KOPT-K1 (cell line): ENCODE measurements around the gene SNN.

Experiments used
- H3K27ac ChIP-seq: fragments of 200-600 bp; sonication (generic); 2 replicates; pipeline ENCODE4 v1.5.1; 2016; ENCODE audit warnings: antibody characterized with exemption, mild to moderate bottlenecking, low read depth, low read length; ENCODE audit not compliant: poor library complexity, severe bottlenecking
- H3K36me3 ChIP-seq: fragments of 200-600 bp; sonication (generic); 2 replicates; pipeline ENCODE4 v1.5.1; 2017; ENCODE audit warnings: antibody characterized with exemption, mild to moderate bottlenecking, low read length, moderate library complexity; ENCODE audit not compliant: insufficient read depth
- H3K9me3 ChIP-seq: fragments of 200-600 bp; sonication (generic); 2 replicates; pipeline ENCODE4 v1.5.1; 2017; ENCODE audit warnings: antibody characterized with exemption, low read length, mild to moderate bottlenecking; ENCODE audit not compliant: insufficient read depth, poor library complexity, severe bottlenecking

Gene SNN

GRCh38 chr16:11711662-11712061, 43.4 kb downstream of the SNN start:
- H3K36me3 ChIP-seq, result peaks cover 67% of the 10 kb centered on the region
- H3K9me3 ChIP-seq, result no peaks in the 10 kb centered on the region
- no peak overlapping the region for H3K27ac ChIP-seq

- no peak overlapping the region for H3K27ac ChIP-seq
- H3K36me3 ChIP-seq, result peaks cover 66% of the 10 kb centered on the region
- H3K9me3 ChIP-seq, result no peaks in the 10 kb centered on the region
Measured at GRCh38 chr16:11712122-11712521, 43.9 kb downstream of the SNN start.

- no peaks in the 10 kb centered on the region for H3K9me3 ChIP-seq
- H3K27ac ChIP-seq, result no peak overlapping the region
- peaks cover 73% of the 10 kb centered on the region for H3K36me3 ChIP-seq
Measured at GRCh38 chr16:11715246-11715947, 47.1 kb downstream of the SNN start.

DNA sequence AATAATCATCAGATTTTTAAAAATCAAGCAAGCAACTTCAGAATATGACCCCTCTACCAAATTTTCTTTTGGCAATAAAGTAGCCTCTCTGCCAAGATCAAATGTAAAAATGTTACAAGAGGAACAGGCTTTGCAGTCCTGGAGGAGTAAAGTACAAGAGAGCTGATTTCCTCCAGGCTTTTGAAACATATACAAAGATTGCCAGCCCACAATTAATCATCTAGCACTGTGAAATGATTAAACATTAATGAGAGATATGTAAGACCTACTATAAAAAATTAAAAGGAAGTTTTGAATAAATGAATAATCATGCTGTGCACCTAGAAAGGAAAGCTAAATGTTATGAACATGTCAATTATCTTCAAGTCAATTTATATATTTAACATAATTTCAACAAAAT, 48.1 kb downstream of the SNN start:
- no peak overlapping the region for H3K27ac ChIP-seq
- H3K9me3 ChIP-seq, result no peaks in the 10 kb centered on the region
- peaks cover 72% of the 10 kb centered on the region for H3K36me3 ChIP-seq

GRCh38 chr16:11717811-11718210, 49.6 kb downstream of the SNN start:
- Histone ChIP-seq H3K27ac (no peak overlapping the region), H3K36me3 (peaks cover 74% of the 10 kb centered on the region), H3K9me3 (no peaks in the 10 kb centered on the region)

- H3K36me3 ChIP-seq, result peaks cover 73% of the 10 kb centered on the region
- H3K9me3 ChIP-seq, result no peaks in the 10 kb centered on the region
- no peak overlapping the region for H3K27ac ChIP-seq
Measured at GRCh38 chr16:11719171-11719570, 50.9 kb downstream of the SNN start.

DNA sequence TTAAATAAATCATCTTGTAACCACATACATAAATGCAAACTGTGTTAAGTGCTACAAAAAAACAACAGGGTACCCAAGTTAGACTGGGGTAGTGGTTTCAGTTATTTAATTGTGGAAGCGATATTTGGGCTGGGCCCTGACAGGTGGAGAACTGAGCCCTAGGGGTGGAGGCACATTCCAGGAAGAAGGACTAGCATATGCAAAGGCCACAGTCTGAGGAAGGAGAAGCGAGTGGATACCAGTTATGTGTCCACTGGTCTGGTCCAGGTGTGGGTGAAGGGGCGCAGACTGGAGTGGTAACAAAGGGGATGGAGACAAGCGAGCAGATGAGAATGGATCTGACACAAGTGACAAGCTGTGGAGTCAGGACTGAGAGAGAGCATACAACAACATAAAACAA, 51.5 kb downstream of the SNN start:
- Histone ChIP-seq H3K27ac (no peak overlapping the region), H3K36me3 (peaks cover 77% of the 10 kb centered on the region), H3K9me3 (no peaks in the 10 kb centered on the region)

DNA sequence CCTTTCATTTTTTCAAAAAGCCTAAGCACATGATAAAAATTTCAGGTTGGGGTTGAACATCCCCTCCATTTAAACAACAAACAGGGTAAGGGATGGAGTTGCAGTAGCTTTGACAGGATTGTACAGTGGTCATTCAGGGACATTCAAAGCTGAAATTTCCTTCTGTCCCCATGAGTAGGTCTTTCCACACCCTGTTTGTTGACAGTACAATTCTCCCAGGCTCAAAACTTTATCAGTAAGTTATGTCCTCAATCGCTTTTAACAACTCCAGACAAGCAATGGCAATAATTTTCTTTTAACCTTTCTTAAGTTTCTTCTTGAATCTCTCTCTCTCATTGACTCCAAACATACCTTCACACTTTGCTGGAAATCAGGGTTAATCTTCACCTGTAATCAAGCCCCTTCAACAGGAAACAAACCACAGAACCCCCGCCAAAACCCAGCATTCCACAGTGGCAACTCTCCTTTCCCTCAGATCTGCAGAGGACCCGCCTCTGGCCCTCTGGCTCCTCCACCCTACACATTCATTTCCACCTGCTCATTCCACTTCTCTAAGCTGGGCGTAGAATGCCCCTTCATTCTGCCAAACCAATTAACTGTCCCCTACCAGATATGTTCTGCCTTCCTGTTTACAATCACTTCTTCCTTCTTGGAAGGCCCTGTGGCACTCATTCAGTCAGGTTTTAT, 53.7 kb downstream of the SNN start:
- Histone ChIP-seq H3K9me3 (no peaks in the 10 kb centered on the region), H3K36me3 (peaks cover 86% of the 10 kb centered on the region), H3K27ac (no peak overlapping the region)

DNA sequence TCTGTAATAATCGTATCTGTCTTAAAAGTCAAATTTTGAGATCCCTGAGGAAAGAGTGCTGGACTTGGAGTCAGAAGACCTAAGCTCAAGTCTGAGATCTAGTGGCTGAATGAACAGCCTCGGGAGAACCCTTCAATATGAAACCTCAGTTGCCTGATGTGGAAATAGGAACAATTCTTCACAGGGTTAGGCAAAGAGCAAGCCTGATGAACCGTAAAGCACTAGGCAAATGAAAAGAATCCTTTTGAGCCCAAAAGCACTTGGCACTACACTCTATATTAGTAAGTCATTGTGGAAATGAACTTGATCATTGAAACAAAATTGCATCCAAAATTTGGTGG, 54.2 kb downstream of the SNN start:
- Histone ChIP-seq H3K9me3 (no peaks in the 10 kb centered on the region), H3K27ac (no peak overlapping the region), H3K36me3 (peaks cover 86% of the 10 kb centered on the region)

DNA sequence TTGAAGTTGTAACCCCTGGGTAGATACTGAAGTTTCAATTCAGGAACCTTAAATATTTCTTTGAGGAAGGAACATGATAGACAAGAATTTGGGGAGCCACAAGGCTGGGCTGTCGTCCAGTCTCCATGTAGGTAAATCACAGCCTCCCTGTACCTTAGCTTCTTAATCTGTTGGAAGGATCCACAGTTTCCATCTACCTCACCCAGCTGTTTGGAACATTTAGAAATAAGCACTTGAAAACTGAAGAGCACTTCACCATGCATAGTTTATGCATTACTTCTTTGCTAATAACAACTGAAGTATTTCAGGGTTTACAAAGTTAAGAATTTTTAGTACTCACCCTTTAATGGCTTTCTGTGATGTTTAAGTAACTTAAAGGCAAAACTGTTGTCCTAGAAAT, 57.2 kb downstream of the SNN start:
- Histone ChIP-seq H3K27ac (no peak overlapping the region), H3K9me3 (no peaks in the 10 kb centered on the region), H3K36me3 (peaks cover 90% of the 10 kb centered on the region)

- Histone ChIP-seq H3K36me3 (peaks cover 91% of the 10 kb centered on the region), H3K9me3 (no peaks in the 10 kb centered on the region), H3K27ac (no peak overlapping the region)
Measured at GRCh38 chr16:11726008-11726407, 57.8 kb downstream of the SNN start.

DNA sequence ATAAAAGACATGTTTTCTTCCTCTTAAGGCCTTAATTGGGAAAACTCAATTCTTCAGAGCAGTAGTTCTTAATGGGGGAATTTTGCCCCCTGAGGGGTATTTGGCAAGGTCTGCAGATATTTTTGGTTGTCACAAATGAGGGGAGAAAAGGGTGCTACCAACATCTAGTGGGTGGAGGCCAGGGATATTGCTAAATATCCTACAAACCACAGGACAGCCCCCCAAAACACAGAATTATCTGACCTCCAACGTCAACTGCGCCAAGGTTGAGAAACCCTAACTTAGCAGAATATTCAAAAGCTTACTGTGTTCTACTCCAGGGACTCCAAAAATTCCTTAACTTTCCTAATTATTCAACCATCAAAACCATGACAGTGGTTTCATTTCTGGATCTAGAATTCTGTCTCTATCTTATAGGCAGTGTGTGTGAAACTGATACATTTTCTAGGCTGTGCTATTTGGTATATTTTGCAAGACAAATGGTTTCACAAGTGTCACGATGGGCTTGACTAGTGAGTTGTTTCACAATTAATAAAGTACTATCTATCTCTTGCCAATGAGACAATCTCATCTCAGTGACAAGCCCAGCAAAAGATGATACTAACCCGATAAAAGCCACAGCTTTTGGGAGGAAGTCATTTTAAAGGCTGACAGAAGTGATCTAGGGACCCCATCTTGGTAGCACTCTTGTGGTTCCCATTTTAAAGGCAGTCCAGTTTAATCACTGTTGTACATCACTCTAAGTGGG, 59.7 kb downstream of the SNN start:
- H3K36me3 ChIP-seq, result peaks cover 91% of the 10 kb centered on the region
- no peak overlapping the region for H3K27ac ChIP-seq

More for the DNA sequence above, 59.7 kb downstream of the SNN start:
- H3K9me3 ChIP-seq, result no peaks in the 10 kb centered on the region
